WTC11 (cell line): ENCODE results near the gene TBC1D23. TPM values are rescaled to one million over a fixed set of nuclear protein-coding genes. Genes with fewer than 3 reads are reported as not detected.

ENCODE experiments used
- ATAC-seq: fragments of 200-7000 bp; cut with Tn5 transposase; 2 replicates; pipeline ENCODE4 v1.10.0; 2021; ENCODE audit warnings: mild to moderate bottlenecking, moderate library complexity
- CTCF ChIA-PET: fragments of 300-600 bp; sonication (Branson Sonifier 250); formaldehyde crosslinking; loops from one replicate; lab custom pipeline; 2021; ENCODE audit warnings: antibody characterized with exemption; lab: Charles Lee
- POLR2A ChIA-PET: fragments of 350-600 bp; sonication (Branson Sonifier 250); formaldehyde crosslinking; loops from one replicate; lab custom pipeline; 2021; ENCODE audit warnings: antibody characterized with exemption; lab: Charles Lee
- DNase-seq: peaks from one replicate; pipeline ENCODE4 v3.0.0; 2021; ENCODE audit warnings: low spot score
- H3K27ac Mint-ChIP-seq: 2 replicates; pipeline ENCODE4 v1.8.0; 2021; ENCODE audit warnings: mixed read lengths
- H3K27me3 Mint-ChIP-seq: 2 replicates; pipeline ENCODE4 v1.8.0; 2021; ENCODE audit warnings: low read depth, mild to moderate bottlenecking, moderate library complexity, mixed read lengths
- H3K36me3 Mint-ChIP-seq: 2 replicates; pipeline ENCODE4 v1.8.0; 2021; ENCODE audit warnings: mixed read lengths
- H3K4me1 Mint-ChIP-seq: 2 replicates; pipeline ENCODE4 v1.8.0; 2022; ENCODE audit warnings: mixed read lengths
- H3K4me3 Mint-ChIP-seq: 2 replicates; pipeline ENCODE4 v1.8.0; 2021; ENCODE audit warnings: mild to moderate bottlenecking, moderate library complexity, mixed read lengths
- H3K9me3 Mint-ChIP-seq: 2 replicates; pipeline ENCODE4 v1.8.0; 2021; ENCODE audit warnings: mixed read lengths
- AFF4 ChIP-seq: sonication (generic); formaldehyde crosslinking; IDR thresholded peaks from 2 replicates; pipeline ENCODE4 v1.8.1; 2023; ENCODE audit warnings: mild to moderate bottlenecking, missing genetic modification reagents, borderline replicate concordance
- AR ChIP-seq: fragments of 250-450 bp; sonication (Bioruptor Pico); IDR thresholded peaks from 2 replicates; pipeline ENCODE4 v1.9.0; 2021; ENCODE audit warnings: mild to moderate bottlenecking
- ATF2 ChIP-seq: sonication (generic); formaldehyde crosslinking; IDR thresholded peaks from 2 replicates; pipeline ENCODE4 v1.8.1; 2022; ENCODE audit warnings: low read depth, missing genetic modification reagents, borderline replicate concordance
- CREB1 ChIP-seq: sonication (generic); formaldehyde crosslinking; IDR thresholded peaks from 2 replicates; pipeline ENCODE4 v1.8.0; 2023; ENCODE audit warnings: mild to moderate bottlenecking, missing genetic modification reagents
- CREM ChIP-seq: sonication (generic); formaldehyde crosslinking; IDR thresholded peaks from 2 replicates; pipeline ENCODE4 v1.8.1; 2022; ENCODE audit warnings: mild to moderate bottlenecking, missing genetic modification reagents, moderate library complexity
- CTCF ChIP-seq: fragments of 200-600 bp; IDR thresholded peaks from 2 replicates; pipeline ENCODE4 v1.8.0; 2022; ENCODE audit warnings: antibody characterized with exemption
- E2F1 ChIP-seq: sonication (generic); formaldehyde crosslinking; IDR thresholded peaks from 2 replicates; pipeline ENCODE4 v1.8.0; 2022; ENCODE audit warnings: mild to moderate bottlenecking, missing genetic modification reagents
- ETV6 ChIP-seq: sonication (generic); formaldehyde crosslinking; IDR thresholded peaks from 2 replicates; pipeline ENCODE4 v1.8.1; 2022; ENCODE audit warnings: mild to moderate bottlenecking, missing genetic modification reagents
- FOXP4 ChIP-seq: sonication (generic); formaldehyde crosslinking; IDR thresholded peaks from 2 replicates; pipeline ENCODE4 v1.8.0; 2022; ENCODE audit warnings: mild to moderate bottlenecking, missing genetic modification reagents
- GTF2I ChIP-seq: fragments of 250-450 bp; sonication (Bioruptor Pico); conservative IDR thresholded peaks from 2 replicates; pipeline ENCODE4 v1.4.0; 2021; ENCODE audit warnings: mild to moderate bottlenecking
- IRF2 ChIP-seq: sonication (generic); formaldehyde crosslinking; IDR thresholded peaks from 2 replicates; pipeline ENCODE4 v1.8.0; 2022; ENCODE audit warnings: low read depth, missing genetic modification reagents, borderline replicate concordance
- MAX ChIP-seq: sonication (generic); formaldehyde crosslinking; IDR thresholded peaks from 2 replicates; pipeline ENCODE4 v1.8.0; 2022; ENCODE audit warnings: mild to moderate bottlenecking, missing genetic modification reagents
- NFE2L1 ChIP-seq: sonication (generic); formaldehyde crosslinking; IDR thresholded peaks from 2 replicates; pipeline ENCODE4 v1.8.1; 2023; ENCODE audit warnings: missing genetic modification reagents
- NFYB ChIP-seq: sonication (generic); formaldehyde crosslinking; conservative IDR thresholded peaks from 2 replicates; pipeline ENCODE4 v1.8.0; 2022; ENCODE audit warnings: low read depth, missing genetic modification reagents
- SMAD3 ChIP-seq: sonication (generic); formaldehyde crosslinking; IDR thresholded peaks from 2 replicates; pipeline ENCODE4 v1.8.0; 2022; ENCODE audit warnings: missing genetic modification reagents, mild to moderate bottlenecking, borderline replicate concordance
- SP1 ChIP-seq: sonication (generic); formaldehyde crosslinking; conservative IDR thresholded peaks from 2 replicates; pipeline ENCODE4 v1.8.1; 2022; ENCODE audit warnings: missing genetic modification reagents
- ZNF232 ChIP-seq: sonication (generic); formaldehyde crosslinking; IDR thresholded peaks from 2 replicates; pipeline ENCODE4 v1.8.0; 2022; ENCODE audit warnings: mild to moderate bottlenecking, missing genetic modification reagents
- ZNF263 ChIP-seq: sonication (generic); formaldehyde crosslinking; IDR thresholded peaks from 2 replicates; pipeline ENCODE4 v1.8.1; 2022; ENCODE audit warnings: low read depth, mild to moderate bottlenecking, moderate library complexity, missing genetic modification reagents
- ZNF317 ChIP-seq: sonication (generic); formaldehyde crosslinking; IDR thresholded peaks from 2 replicates; pipeline ENCODE4 v1.8.1; 2023; ENCODE audit warnings: low read depth, mild to moderate bottlenecking, moderate library complexity, missing genetic modification reagents, borderline replicate concordance
- total RNA-seq: library from RNA; stranded (reverse); gene quantifications from 3 replicates; pipeline ENCODE4 v1.2.3, GENCODE V29; 2021

TBC1D23 gene
- total RNA-seq, 1 experiment from 2014 or later, result 73.6 TPM

GRCh38 chr3:100214574-100214964 is 46.2 kb upstream of the TBC1D23 start:
- H3K4me3 Mint-ChIP-seq, result no peak overlapping the region
- peaks cover 18% of the 10 kb centered on the region for H3K9me3 Mint-ChIP-seq
- TF ChIP-seq ATF2 (CRISPR knock-in tag) (no peak), NFYB (CRISPR knock-in tag) (no peak), SMAD3 (CRISPR knock-in tag) (no peak), GTF2I (no peak), CTCF (no peak), AFF4 (CRISPR knock-in tag) (no peak), CREB1 (CRISPR knock-in tag) (no peak), MAX (CRISPR knock-in tag) (no peak), CREM (no peak), IRF2 (no peak), E2F1 (CRISPR knock-in tag) (no peak), NFE2L1 (CRISPR knock-in tag) (no peak), AR (CRISPR knock-in tag) (no peak), ETV6 (CRISPR knock-in tag) (no peak), ZNF232 (CRISPR knock-in tag) (no peak), ZNF263 (CRISPR knock-in tag) (no peak), SP1 (CRISPR knock-in tag) (no peak), FOXP4 (CRISPR knock-in tag) (no peak), ZNF317 (CRISPR knock-in tag) (no peak)
- peaks cover 43% of the 10 kb centered on the region for H3K4me1 Mint-ChIP-seq
- no peak overlapping the region for H3K27ac Mint-ChIP-seq
- POLR2A ChIA-PET, result no interaction called here
- CTCF ChIA-PET, result no interaction called here
- ATAC-seq (no peak), DNase-seq (no peak)
- peaks cover 12% of the 10 kb centered on the region for H3K36me3 Mint-ChIP-seq
- peaks cover 14% of the 10 kb centered on the region for H3K27me3 Mint-ChIP-seq
